NCI-H446 (cell line): ENCODE measurements around the gene PEX19.

Experiments used
- DNase-seq, 2 experiments: peaks; one replicate each; lab custom pipeline; 2025; lab: John Stamatoyannopoulos, UW

Gene PEX19

DNA sequence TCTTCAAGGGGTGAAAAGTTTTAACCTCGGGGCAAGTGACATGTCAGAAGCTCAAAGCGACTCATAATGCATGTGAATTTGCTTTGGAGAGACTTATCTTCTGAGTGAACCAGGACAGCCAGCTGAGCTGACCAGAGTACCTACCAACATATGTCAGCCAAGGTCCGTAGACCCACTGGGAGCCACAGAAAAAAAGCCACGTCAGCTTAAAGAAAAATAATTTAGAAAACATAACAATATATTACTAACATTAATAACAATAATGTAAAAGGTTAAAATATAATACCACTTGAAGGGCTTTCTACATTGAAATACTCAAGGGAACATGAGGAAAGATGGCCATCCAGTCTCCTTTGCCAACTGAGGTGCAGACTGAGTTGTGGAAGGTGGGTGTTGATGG lies 6.9 kb downstream of the PEX19 start:
- DNase-seq, result no peak

- no peak for DNase-seq
These were observed 7.6 kb downstream of the PEX19 start for GRCh38 chr1:160277330-160277729.

DNA sequence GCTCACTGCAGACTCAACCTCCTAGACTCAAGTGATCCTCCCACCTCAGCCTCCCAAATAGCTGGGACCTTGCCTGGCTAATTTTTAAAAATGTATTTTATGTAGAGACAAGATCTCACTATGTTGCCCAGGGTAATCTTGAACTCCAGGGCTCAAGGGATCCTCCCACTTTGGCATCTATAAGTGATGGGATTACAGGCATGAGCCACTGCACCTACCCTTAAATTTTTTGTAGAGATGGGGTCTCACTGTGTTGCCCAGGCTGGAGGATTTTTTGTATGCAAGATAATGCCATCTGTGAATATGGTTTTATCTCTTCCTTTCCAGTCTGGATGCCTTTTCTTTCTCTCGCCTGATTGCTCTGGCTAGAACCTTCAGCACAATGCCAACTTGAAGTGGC lies 13.9 kb downstream of the PEX19 start:
- DNase-seq, result no peak

DNA sequence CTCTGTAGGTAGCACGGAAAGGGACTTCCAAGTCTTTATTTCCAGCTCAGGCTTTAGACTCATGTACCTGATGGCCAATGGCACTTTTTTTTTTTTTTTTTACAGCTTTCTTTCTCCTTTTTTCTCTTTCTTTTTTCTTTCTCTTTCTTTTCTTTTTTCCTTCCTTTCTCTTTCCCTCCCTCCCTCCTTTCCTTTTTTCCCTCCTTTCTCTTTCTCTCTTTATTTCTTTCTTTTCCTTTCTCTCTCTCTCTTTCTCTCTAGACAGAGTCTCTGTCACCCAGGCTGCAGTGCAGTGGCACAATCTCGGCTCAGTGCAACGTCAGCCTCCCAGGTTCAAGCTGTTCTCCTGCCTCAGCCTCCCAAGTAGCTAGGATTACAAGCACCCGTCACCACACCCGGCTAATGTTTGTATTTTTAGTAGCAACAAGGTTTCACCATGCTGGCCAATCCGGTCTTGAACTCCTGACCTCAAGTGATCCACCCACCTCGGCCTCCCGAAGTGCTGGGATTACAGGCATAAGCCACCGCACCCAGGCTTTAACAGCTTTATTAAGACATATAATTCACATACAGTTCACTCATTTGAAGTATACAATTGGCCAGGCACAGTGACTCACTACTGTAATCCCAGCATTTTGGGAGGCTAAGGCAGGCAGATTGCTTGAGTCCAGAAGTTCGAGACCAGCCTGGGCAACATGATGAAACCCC lies 17.5 kb downstream of the PEX19 start:
- no peak for DNase-seq

GRCh38 chr1:160264795-160265307 lies 20.1 kb downstream of the PEX19 start:
- no peak for DNase-seq

DNA sequence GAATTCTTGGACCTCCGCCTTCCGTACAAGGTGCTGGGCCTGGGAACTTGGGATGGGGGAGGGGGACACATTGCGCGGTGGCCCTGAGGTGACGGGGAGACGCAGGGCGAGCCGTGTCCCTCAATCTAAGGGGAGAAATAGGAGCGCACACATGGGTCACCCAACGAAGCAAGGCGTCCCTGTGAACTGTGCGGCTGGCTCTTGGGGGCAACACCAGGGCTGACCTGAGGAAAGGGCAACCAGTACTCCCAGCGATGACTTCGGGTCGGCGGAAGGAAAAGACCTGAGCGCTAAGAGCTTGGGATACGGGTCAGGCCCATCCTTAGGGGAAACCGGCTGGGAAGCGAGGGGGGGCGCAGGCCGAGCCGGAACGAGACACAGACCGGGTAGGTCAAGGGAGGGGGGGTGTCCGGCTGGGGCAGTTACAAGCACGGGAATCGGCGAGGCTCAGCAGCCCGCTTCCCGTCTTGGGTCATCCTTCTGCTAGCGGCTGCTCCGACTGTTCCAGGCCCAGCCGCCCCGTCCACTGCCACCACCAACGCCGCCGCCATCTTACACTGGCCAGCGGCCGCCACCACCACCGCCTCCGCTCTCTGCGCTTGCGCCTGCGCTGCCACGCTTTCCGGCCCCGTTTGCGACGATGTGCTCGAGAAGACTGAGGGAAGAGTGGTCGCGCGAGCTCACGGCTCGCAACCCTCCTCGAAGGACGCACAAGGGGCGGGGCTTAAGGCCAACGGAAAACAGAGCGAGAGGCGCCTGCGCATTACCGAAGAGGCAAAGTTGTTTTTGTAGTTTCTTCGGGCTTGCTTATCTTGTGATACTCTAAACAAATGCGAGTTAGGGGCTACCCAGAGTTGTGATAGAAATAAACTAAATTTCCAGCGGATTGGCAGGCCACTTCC lies 22.8 kb downstream of the PEX19 start, which contains the start of gene DCAF8:
Gene DCAF8, minus strand, starts transcription at position 657 of the 902 bp plus-strand sequence. CDS start 18,541 bp downstream, outside the sequence.
- DNase-seq, result peak; percentile 92 to 99

- peak in 1 of 2 experiments; percentile 48 for DNase-seq
These were observed 23.4 kb downstream of the PEX19 start for GRCh38 chr1:160261556-160261892.

GRCh38 chr1:160260406-160261382 lies 24.2 kb downstream of the PEX19 start:
- peak in 1 of 2 experiments; percentile 37 for DNase-seq

- DNase-seq, result no peak
These were observed 26.6 kb downstream of the PEX19 start for GRCh38 chr1:160258177-160258798.

DNA sequence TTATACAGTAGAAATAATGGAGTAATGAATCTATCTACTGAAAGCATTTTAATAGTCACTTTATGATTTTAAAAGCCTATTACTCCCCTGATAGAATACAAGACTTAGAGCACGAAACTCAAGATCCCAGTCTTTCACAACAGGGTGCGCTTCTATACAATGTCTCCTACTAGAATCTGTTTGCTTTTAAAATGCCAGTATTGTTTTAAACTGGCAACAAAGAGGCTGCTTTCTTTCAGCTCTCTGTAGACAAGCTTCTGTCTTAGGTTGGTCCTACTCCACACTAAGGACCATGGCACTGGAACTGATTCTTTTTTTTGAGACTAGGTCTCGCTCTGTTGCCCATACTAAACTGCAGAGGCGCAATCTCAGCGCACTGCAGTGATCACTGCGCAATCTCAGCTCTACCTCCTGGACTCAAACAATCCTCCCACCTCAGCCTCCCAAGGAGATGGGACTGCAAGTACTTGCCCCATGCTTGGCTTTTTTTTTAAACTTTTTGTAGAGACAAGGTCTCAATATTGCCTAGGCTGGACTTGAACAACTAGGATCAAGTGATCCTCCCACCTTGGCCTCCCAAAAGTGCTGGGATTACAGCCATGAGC lies 27.4 kb downstream of the PEX19 start:
- DNase-seq, result no peak

GRCh38 chr1:160256396-160257046 lies 28.4 kb downstream of the PEX19 start:
- DNase-seq, result peak; percentile 15 to 50

DNA sequence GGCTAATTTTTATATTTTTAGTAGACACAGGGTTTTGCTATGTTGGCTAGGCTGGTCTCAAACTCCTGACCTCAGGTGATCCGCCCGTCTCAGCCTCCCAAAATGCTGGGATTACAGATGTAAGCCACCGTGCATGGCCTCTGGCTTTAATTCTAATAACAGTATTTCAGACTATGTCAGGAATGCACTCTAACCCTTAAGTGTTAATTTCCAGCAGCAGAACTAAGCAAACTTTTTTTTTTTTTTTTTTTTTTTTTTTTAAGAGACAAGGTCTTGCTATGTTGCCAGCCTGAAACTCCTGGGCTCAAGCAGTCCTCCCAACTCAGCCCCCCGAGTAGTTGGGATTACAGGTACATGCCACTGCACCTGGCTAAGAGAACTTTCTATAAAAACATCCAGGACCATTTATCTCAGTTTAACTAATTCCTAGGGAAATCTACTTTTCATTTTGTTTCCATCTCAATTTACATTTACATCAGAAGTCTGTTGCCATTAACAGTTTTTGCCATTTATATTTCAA lies 29.1 kb downstream of the PEX19 start:
- DNase-seq, result no peak

DNA sequence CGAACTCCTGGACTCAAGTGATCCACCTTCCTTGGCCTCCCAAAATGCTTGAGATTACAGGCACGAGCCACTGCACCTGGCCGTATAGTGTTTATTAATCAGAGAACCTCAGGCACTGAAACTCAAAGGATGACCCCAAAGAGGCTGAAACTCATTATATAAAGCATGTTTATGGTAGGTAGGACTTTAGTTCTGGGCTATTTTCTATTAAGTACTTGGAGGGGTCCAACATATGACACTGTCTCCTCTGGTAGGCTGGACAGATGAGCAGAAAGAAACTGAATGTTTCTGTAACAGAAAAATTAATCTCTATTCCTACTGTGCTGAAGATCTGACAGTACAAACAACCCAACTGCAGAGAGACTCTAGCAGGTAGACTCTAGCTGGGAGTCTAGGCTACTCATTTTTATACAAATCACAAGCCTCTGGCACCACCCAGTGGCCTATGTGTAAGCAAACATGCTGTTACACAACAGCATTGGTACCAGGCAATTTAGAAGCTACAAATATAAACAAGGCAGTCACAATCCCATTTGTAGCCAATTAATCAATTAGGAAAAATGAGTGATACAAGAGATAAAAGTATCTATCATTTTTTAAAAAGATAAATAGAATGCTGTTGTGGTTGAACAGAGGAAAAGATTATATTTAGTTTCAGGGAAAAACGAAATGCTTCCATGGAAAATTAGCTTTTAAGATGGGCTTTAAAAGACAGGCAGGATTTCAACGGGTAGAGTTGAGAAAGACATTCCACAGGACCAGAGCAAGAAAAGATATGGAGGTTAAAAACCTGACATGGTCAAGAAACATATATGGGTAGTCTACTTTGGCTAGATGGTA lies 33.0 kb downstream of the PEX19 start:
- DNase-seq, result peak; percentile 72 to 83

DNA sequence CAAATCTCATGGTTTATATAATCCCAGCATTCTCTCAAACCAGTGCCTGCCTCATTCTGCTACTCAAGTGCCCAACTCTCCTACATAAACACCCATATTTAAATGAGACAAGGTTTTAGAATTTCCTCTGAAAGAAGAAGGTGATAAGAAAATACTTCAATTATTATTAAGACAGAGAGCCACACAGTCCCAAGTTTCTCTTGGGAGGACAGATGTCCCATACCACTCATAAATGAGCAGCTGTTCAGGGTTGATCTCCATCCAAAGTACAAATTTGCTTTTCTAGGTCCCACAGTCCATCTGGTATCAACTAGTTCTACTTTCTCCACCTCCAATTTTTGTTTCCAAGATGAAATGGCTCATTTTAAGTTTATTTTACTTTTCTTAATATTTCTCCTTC lies 33.9 kb downstream of the PEX19 start:
- peak in 1 of 2 experiments; percentile 63 for DNase-seq

- DNase-seq, result no peak
These were observed 37.9 kb downstream of the PEX19 start for GRCh38 chr1:160247053-160247452.

DNA sequence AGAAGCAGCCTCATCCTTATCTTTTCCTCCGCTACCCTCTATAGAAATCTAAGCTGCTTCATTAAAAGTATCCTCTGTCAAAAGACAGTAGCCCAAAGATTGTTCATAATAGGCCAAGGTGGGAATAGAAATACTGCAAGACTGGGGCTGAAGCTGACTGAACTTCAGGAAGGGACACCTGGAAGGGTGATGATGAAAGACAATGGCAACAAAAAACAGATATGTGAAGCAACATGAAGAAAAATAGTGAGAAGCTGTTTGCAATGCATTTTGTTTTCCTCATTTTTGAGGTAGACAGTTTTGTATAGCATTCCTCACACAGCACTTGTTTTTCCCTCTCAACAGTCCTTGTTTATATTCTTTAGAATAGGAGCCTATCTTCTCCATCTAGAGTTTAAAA lies 39.5 kb downstream of the PEX19 start:
- DNase-seq, result no peak

GRCh38 chr1:160244209-160244608 lies 40.7 kb downstream of the PEX19 start:
- DNase-seq, result no peak

DNA sequence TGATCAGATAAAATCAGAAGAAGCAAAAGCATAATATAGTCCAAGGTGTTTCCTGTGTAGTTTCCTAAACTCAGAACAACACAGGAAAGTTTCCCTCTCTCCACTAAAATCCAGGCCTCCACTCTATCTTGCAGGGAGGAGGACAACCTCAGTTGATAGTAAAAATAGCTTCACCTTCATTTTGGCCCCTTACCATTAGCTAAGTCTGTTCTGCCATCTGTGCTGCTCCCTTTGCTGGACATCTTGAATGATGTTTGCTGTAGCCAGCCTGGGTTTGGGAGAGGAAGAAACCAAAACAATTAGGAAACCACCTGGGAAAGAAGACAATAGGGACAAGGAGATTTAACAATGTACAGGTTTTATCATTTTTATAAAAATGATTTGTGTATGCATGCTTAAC lies 41.2 kb downstream of the PEX19 start:
- no peak for DNase-seq
